GM23248 (cell line): ENCODE data around the gene CYP2B6. TPM values are rescaled to one million over a fixed set of nuclear protein-coding genes. Genes with fewer than 3 reads are reported as not detected.

Source experiments
- DNase-seq: peaks from one replicate; pipeline ENCODE4 v3.0.0-alpha.2; 2015
- H2AFZ ChIP-seq: fragments of 200-600 bp; sonication (generic); 2 replicates; pipeline ENCODE4 v1.6.1; 2016; ENCODE audit warnings: antibody characterized with exemption
- H3F3A ChIP-seq: fragments of 200-600 bp; sonication (generic); 2 replicates; pipeline ENCODE4 v1.6.1; 2016; ENCODE audit warnings: mild to moderate bottlenecking, antibody characterized with exemption, mixed run types; ENCODE audit not compliant: insufficient read depth
- H3K27ac ChIP-seq: fragments of 200-600 bp; sonication (generic); 2 replicates; pipeline ENCODE4 v1.5.1; 2016; ENCODE audit warnings: mild to moderate bottlenecking
- H3K27me3 ChIP-seq: fragments of 200-600 bp; sonication (generic); replicated peaks from 2 replicates; pipeline ENCODE4 v1.6.1; 2016; ENCODE audit warnings: mild to moderate bottlenecking; ENCODE audit not compliant: insufficient read depth
- H3K36me3 ChIP-seq: fragments of 200-600 bp; sonication (generic); 2 replicates; pipeline ENCODE4 v1.6.1; 2016; ENCODE audit warnings: low read depth, mild to moderate bottlenecking
- H3K4me1 ChIP-seq: fragments of 200-600 bp; sonication (generic); 2 replicates; pipeline ENCODE4 v1.6.1; 2016; ENCODE audit warnings: mild to moderate bottlenecking; ENCODE audit not compliant: insufficient read depth
- H3K4me2 ChIP-seq: fragments of 200-600 bp; sonication (generic); one replicate; pipeline ENCODE4 v1.6.1; 2016; ENCODE audit warnings: mild to moderate bottlenecking; ENCODE audit not compliant: unreplicated experiment
- H3K4me3 ChIP-seq: fragments of 200-600 bp; sonication (generic); 2 replicates; pipeline ENCODE4 v1.5.1; 2016; ENCODE audit warnings: mild to moderate bottlenecking
- H3K79me2 ChIP-seq: fragments of 200-600 bp; sonication (generic); 2 replicates; pipeline ENCODE4 v1.6.1; 2016; ENCODE audit warnings: mild to moderate bottlenecking; ENCODE audit not compliant: insufficient read depth
- H3K9ac ChIP-seq: fragments of 200-600 bp; sonication (generic); 2 replicates; pipeline ENCODE4 v1.6.1; 2016; ENCODE audit warnings: mild to moderate bottlenecking
- H3K9me2 ChIP-seq: fragments of 200-600 bp; sonication (generic); 2 replicates; pipeline ENCODE4 v1.6.1; 2016; ENCODE audit warnings: mixed run types, mild to moderate bottlenecking, moderate library complexity; ENCODE audit not compliant: insufficient read depth
- H3K9me3 ChIP-seq: fragments of 200-600 bp; sonication (generic); one replicate; pipeline ENCODE4 v1.6.1; 2017; ENCODE audit warnings: low read depth
- H4K20me1 ChIP-seq: fragments of 200-600 bp; sonication (generic); 2 replicates; pipeline ENCODE4 v1.6.0; 2016; ENCODE audit not compliant: insufficient read depth
- EZH2 ChIP-seq: fragments of 200-600 bp; sonication (generic); IDR thresholded peaks from 2 replicates; pipeline ENCODE4 v1.6.1; 2018; ENCODE audit warnings: antibody characterized with exemption, mild to moderate bottlenecking; ENCODE audit not compliant: insufficient read depth, poor library complexity, severe bottlenecking
- EZH2phosphoT487 ChIP-seq: fragments of 200-600 bp; sonication (generic); IDR thresholded peaks from 2 replicates; pipeline ENCODE4 v1.6.1; 2018; ENCODE audit warnings: antibody characterized with exemption, moderate library complexity, mild to moderate bottlenecking, low read depth; ENCODE audit not compliant: insufficient read depth
- WGBS, 2 experiments: methylation state at CpG; one replicate each; pipeline ENCODE4 v1.1.6; 2015 to 2017; ENCODE audit warnings: low lambda C conversion rate in 2 of 2, low coverage in 1 of 2; ENCODE audit errors: missing lambda C conversion rate in 2 of 2; 5-methylcytosine and 5-hydroxymethylcytosine counted together
- in situ Hi-C: fragments of 300-500 bp; cut with MboI; formaldehyde crosslinking; loops from 2 replicates; pipeline ENCODE4 v1.15.0; 2020
- polyA plus RNA-seq: library from polyadenylated mRNA; unstranded; fragments of >200 nt; fragmentation: Nextera tagmentation; extraction: Ambion mirVana; gene quantifications from 2 replicates; pipeline ENCODE4 v1.2.1, GENCODE V29; 2016
- total RNA-seq: library from RNA; depleted of rRNA; stranded (reverse); fragments of >200 nt; shearing (Covaris generic); gene quantifications from 2 replicates; pipeline ENCODE4 v1.2.3, GENCODE V29; 2014; rRNA removed

Gene CYP2B6
- total RNA-seq (not detected in 2 replicates), polyA plus RNA-seq (not detected in 2 replicates)

DNA sequence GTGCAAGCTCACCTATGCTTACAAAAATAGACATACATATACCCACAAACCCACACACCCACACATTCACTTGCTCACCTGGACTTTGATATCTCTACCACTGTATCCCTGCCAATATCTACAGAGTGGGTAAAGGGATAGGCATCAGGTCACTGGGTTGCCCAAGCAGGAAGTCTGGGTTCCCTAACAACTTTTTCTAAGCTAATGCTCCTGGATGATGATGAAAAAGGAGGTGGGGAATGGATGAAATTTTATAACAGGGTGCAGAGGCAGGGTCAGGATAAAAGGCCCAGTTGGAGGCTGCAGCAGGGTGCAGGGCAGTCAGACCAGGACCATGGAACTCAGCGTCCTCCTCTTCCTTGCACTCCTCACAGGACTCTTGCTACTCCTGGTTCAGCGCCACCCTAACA lies at the start of gene CYP2B6:
Gene CYP2B6, plus strand, starts transcription at position 311 of the 410 bp plus-strand sequence. Its CDS starts 24 bp downstream, at position 335.
- no peaks in the 10 kb centered on the region for H3F3A ChIP-seq
- no peaks in the 10 kb centered on the region for H3K36me3 ChIP-seq
- WGBS, 2 experiments = 46% methylated on average over 2 of the region's 2 CpGs
- no peaks in the 10 kb centered on the region for H3K9me2 ChIP-seq
- in situ Hi-C loops = no loop called here
- TF ChIP-seq EZH2 = no peak
- TF ChIP-seq EZH2phosphoT487 = no peak
- H3K79me2 ChIP-seq = no peaks in the 10 kb centered on the region
- H4K20me1 ChIP-seq = no peaks in the 10 kb centered on the region
- no peaks in the 10 kb centered on the region for H3K9me3 ChIP-seq
- no peak within 1 kb of the TSS for H3K27ac ChIP-seq
- no peak within 1 kb of the TSS for H3K9ac ChIP-seq
- no peak for DNase-seq
- no peaks in the 10 kb centered on the region for H3K27me3 ChIP-seq
- H2AFZ ChIP-seq = no peak within 1 kb of the TSS
- H3K4me2 ChIP-seq = no peak within 1 kb of the TSS
- H3K4me1 ChIP-seq = no peaks in the 10 kb centered on the region
- H3K4me3 ChIP-seq = no peak within 1 kb of the TSS

GRCh38 chr19:40941481-40942219 lies 49.4 kb upstream of the CYP2B6 start:
- H4K20me1 ChIP-seq = no peaks in the 10 kb centered on the region
- H3K27me3 ChIP-seq = peaks cover 8% of the 10 kb centered on the region; the same call in 1 of the 2 replicates
- no peak overlapping the region for H3K4me2 ChIP-seq
- no peaks in the 10 kb centered on the region for H3F3A ChIP-seq
- H3K36me3 ChIP-seq = no peaks in the 10 kb centered on the region
- 50 to 61% methylated on average over 9 of the region's 9 CpGs for WGBS, 2 experiments
- H3K9ac ChIP-seq = no peak overlapping the region
- H2AFZ ChIP-seq = no peak overlapping the region
- in situ Hi-C loops = no loop called here
- TF ChIP-seq EZH2 = no peak
- no peak for TF ChIP-seq EZH2phosphoT487
- no peak overlapping the region for H3K4me3 ChIP-seq
- no peak for DNase-seq
- no peak overlapping the region for H3K27ac ChIP-seq
- H3K9me3 ChIP-seq = no peaks in the 10 kb centered on the region
- no peaks in the 10 kb centered on the region for H3K9me2 ChIP-seq
- no peaks in the 10 kb centered on the region for H3K79me2 ChIP-seq
- no peaks in the 10 kb centered on the region for H3K4me1 ChIP-seq

DNA sequence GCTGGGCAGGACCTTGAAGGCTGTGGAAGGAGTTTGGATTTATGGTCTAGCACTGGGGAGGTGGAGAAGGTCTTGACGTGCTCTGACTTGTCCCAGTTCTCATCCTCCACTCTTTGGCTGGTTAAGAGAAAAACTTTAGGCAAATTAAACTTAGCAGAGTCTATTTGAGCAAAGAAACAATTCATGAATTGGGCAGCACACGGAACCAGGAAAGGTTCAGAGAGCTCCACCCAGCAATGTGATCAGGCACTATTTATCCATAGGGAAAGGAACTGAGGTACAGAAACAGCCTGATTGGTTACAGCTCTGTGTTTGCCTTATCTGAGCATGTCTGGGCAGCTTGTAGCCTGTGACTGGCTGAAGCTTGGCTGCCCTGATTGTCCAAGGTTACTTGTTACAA lies 45.4 kb upstream of the CYP2B6 start:
- in situ Hi-C loops = no loop called here
- Histone ChIP-seq H3K27me3 (0 out of 2 replicates have a peak, but pooled peaks cover 4% of the 10 kb centered on the region), H3K27ac (no peak overlapping the region), H3K79me2 (no peaks in the 10 kb centered on the region), H3K4me2 (no peak overlapping the region), H3K9me3 (no peaks in the 10 kb centered on the region), H3K4me3 (no peak overlapping the region), H3K9ac (no peak overlapping the region), H3K36me3 (no peaks in the 10 kb centered on the region), H4K20me1 (no peaks in the 10 kb centered on the region), H3F3A (no peaks in the 10 kb centered on the region), H3K4me1 (no peaks in the 10 kb centered on the region), H2AFZ (no peak overlapping the region), H3K9me2 (no peaks in the 10 kb centered on the region)
- no peak for DNase-seq
- TF ChIP-seq EZH2 (no peak), EZH2phosphoT487 (no peak)
- WGBS, 2 experiments = 41 to 45% methylated on average over 2 of the region's 2 CpGs

GRCh38 chr19:40947114-40947513 lies 44.0 kb upstream of the CYP2B6 start:
- in situ Hi-C loops = no loop called here

More at GRCh38 chr19:40947114-40947513, 44.0 kb upstream of the CYP2B6 start:
- H3K4me1 ChIP-seq = no peaks in the 10 kb centered on the region
- no peak overlapping the region for H3K27ac ChIP-seq
- no peaks in the 10 kb centered on the region for H3K9me3 ChIP-seq
- H3K9me2 ChIP-seq = no peaks in the 10 kb centered on the region
- H2AFZ ChIP-seq = no peak overlapping the region
- H3K36me3 ChIP-seq = no peaks in the 10 kb centered on the region
- H3K79me2 ChIP-seq = no peaks in the 10 kb centered on the region
- no peak for TF ChIP-seq EZH2phosphoT487
- TF ChIP-seq EZH2 = no peak
- H3K4me2 ChIP-seq = no peak overlapping the region
- no peaks in the 10 kb centered on the region for H4K20me1 ChIP-seq
- WGBS, 2 experiments = 41 to 71% methylated on average over 2 of the region's 2 CpGs
- no peak for DNase-seq
- H3F3A ChIP-seq = no peaks in the 10 kb centered on the region
- H3K9ac ChIP-seq = no peak overlapping the region
- 0 out of 2 replicates have a peak, but pooled peaks cover 4% of the 10 kb centered on the region for H3K27me3 ChIP-seq
- no peak overlapping the region for H3K4me3 ChIP-seq
